NCI-H2107 treated with DMSO at 0.1 percent for 48 hours (cell line): ENCODE data around the gene FDX2.

Experiments
- DNase-seq: peaks from one replicate; lab custom pipeline; 2025; ENCODE audit not compliant: unreplicated experiment; lab: John Stamatoyannopoulos, UW

FDX2 gene

GRCh38 chr19:10306327-10306726, 9.5 kb downstream of the FDX2 start:
- no peak for DNase-seq

DNA sequence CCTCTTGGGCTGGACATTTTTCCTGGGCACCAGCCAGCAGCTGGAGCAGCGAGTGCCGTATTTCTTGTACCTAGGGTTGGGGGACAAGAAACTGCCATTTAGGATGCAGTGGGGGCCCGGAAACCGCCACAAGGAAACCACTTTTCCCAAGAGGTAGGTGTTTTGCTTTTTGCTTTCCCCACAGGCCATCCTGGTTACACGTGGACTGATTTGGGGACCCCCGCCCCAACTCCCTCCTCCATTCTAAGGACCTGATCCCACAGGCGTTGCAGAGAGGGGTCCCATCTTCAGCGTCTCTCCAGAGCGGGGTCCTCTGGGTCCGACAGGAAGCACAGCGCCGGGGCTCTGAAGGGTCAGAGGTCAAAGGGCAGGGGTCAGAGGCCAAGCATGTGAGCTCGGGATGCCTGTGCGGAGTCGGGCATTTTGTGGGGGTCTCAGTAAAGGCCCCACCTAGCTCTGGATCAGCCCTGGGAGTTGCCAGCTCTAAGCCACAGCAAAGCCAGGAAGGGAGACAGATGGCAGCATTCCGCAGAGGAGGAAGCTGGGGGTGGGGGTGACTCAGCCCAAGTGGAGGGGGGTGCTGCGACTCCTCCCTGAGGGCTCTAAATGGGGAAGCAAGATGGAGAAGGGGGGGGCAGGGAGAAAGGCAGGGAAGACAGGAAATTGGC, 10.5 kb downstream of the FDX2 start:
- no peak for DNase-seq

GRCh38 chr19:10299545-10300458, 16.0 kb downstream of the FDX2 start:
- DNase-seq = no peak

- DNase-seq = no peak
Observed at GRCh38 chr19:10295847-10296591, 19.8 kb downstream of the FDX2 start.

DNA sequence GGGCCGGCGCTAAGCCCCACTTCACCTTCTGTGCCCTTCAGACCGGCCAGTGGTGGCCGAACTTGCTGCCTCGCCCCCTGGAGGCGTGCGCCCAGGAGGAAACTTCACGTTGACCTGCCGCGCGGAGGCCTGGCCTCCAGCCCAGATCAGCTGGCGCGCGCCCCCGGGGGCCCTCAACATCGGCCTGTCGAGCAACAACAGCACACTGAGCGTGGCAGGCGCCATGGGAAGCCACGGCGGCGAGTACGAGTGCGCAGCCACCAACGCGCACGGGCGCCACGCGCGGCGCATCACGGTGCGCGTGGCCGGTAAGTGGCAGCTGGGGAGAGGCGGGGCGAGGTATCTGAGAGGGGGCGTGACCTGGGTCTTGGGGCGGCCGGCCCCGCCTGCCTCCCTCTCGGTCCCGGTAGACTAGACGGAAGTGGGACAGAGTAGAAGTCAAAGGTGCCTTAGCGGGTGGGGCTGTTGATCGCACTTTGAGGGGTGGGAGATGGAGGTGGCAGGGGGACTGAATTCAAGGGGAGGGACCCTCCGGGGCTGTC, 20.4 kb downstream of the FDX2 start:
- no peak for DNase-seq

DNA sequence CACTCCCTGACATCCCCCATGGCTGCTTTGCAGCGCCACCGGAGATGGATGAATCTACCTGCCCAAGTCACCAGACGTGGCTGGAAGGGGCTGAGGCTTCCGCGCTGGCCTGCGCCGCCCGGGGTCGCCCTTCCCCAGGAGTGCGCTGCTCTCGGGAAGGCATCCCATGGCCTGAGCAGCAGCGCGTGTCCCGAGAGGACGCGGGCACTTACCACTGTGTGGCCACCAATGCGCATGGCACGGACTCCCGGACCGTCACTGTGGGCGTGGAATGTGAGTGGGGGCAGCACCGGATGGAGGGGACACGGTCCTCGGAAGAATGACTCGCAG, 21.5 kb downstream of the FDX2 start:
- DNase-seq = no peak

GRCh38 chr19:10293637-10294367, 22.0 kb downstream of the FDX2 start:
- no peak for DNase-seq

DNA sequence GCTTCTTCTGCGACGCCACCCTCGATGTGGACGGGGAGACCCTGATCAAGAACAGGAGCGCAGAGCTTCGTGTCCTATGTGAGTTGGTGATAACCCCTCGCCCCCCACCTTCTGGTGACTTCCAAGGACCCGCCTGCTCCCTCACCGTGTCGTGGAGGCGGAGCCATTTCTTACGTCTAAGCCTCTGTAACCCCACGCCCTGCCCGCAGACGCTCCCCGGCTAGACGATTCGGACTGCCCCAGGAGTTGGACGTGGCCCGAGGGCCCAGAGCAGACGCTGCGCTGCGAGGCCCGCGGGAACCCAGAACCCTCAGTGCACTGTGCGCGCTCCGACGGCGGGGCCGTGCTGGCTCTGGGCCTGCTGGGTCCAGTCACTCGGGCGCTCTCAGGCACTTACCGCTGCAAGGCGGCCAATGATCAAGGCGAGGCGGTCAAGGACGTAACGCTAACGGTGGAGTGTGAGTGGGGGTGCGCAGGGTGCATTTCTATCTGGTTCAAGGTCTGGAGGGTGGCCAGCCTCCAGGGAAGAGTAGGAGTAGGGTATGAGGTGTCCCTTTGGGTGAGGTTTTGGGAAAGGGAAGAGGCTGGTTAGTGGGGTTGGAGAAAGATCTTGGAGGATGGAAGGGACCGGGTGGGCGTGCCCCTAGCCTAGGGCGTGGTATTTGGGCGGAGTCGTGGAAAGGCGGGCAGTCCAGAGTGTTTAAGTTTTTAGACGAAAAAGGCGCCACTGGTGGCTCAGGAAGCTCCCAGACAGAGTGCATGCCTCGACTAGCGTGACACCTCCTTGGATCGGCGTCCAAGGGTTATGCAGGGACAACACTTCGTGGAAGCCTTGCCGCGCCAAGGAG, 22.8 kb downstream of the FDX2 start:
- no peak for DNase-seq

DNA sequence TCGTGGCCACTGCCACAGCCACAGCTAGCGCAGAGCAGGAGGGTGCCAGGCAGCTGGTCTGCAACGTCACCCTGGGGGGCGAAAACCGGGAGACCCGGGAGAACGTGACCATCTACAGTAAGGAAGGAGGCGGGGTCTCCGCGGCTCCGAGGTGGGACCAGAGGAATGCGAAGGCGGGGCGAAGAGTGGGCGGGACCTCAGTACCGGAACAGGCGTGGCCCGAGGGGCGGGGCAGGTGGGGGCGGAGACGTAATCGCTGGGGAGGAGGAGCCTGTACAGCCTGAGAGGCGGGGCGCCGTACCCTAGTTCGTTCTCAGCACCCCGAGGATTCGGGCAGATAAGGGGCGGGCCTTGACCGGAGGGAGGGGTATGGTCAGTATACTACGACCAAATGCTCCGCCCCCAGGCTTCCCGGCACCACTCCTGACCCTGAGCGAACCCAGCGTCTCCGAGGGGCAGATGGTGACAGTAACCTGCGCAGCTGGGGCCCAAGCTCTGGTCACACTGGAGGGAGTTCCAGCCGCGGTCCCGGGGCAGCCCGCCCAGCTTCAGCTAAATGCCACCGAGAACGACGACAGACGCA, 23.5 kb downstream of the FDX2 start:
- no peak for DNase-seq

DNA sequence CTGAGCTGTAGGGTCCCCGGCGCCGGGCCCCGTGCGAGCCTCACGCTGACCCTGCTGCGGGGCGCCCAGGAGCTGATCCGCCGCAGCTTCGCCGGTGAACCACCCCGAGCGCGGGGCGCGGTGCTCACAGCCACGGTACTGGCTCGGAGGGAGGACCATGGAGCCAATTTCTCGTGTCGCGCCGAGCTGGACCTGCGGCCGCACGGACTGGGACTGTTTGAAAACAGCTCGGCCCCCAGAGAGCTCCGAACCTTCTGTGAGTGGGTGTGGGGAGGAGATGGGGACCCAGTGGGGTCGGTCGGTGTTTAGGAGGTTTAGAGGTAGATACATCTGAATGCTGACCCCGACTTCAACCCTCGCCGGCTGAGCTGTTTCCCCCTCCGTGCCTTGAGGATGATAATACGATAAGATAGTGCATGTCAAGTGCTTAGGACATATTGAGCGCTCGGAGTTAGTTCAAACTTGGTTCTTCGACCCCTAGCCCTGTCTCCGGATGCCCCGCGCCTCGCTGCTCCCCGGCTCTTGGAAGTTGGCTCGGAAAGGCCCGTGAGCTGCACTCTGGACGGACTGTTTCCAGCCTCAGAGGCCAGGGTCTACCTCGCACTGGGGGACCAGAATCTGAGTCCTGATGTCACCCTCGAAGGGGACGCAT, 24.1 kb downstream of the FDX2 start:
- no peak for DNase-seq

- DNase-seq = no peak
Observed at GRCh38 chr19:10290876-10291553, 24.8 kb downstream of the FDX2 start.

DNA sequence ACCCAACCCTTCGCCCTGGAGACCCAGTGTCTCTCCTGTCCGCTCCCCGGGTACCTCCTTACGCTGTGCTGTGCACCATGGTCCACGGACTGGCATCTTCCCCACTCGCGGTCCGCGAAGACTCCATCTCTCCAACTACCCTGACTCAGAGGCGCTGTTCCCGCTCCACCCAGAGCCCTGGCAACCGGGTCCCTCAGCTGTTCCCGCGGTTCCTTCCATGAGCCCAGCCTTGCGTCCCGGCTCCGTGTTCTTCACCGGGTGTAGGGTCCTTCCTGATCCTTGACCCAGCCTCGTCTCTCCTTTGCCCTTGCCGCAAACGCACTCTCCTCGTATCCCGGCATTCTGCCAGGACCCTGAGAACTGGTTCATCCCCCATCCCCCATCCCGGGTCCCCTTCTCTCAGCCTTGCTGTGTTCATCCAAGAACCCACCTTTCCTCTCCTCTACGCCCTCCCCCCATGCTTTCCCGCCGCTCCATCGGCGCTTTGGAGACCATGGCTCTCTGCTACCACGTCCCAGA, 25.4 kb downstream of the FDX2 start:
- DNase-seq = no peak

- DNase-seq = peak; percentile 10
Observed at GRCh38 chr19:10289836-10290356, 25.9 kb downstream of the FDX2 start, which contains the start of gene ICAM5. TSS of gene ICAM5 (plus strand) at chr19:10289952. CDS start at chr19:10290044, 92 bp downstream.

GRCh38 chr19:10289167-10289835, 26.5 kb downstream of the FDX2 start:
- DNase-seq = no peak

DNA sequence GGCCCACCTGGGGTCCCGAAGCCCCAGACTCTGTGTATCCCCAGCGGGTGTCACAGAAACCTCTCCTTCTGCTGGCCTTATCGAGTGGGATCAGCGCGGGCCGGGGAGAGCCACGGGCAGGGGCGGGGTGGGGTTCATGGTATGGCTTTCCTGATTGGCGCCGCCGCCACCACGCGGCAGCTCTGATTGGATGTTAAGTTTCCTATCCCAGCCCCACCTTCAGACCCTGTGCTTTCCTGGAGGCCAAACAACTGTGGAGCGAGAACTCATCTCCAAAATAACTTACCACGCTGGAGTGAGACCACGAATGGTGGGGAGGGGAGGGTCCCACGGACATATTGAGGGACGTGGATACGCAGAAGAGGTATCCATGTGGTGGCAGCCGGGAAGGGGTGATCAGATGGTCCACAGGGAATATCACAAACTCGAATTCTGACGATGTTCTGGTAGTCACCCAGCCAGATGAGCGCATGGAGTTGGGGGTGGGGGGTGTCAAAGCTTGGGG, 27.1 kb downstream of the FDX2 start:
- no peak for DNase-seq

- DNase-seq = no peak
Observed at GRCh38 chr19:10286803-10287737, 28.7 kb downstream of the FDX2 start, which contains the start of gene ICAM4. TSS of gene ICAM4 (plus strand) at chr19:10286955. CDS start at chr19:10287013, 58 bp downstream.
